Superior temporal gyrus (tissue), 1 donor: ENCODE data around the gene CTTNBP2.

ENCODE experiments used
- DNase-seq: peaks from one replicate; pipeline ENCODE4 v3.0.0-alpha.2; 2016; ENCODE audit errors: extremely low spot score

The CTTNBP2 gene

GRCh38 chr7:117685795-117686194 lies 187.4 kb downstream of the CTTNBP2 start:
- no peak for DNase-seq

- DNase-seq = no peak
These were observed 189.6 kb downstream of the CTTNBP2 start for GRCh38 chr7:117683430-117684175.

GRCh38 chr7:117682681-117683385 lies 190.4 kb downstream of the CTTNBP2 start:
- no peak for DNase-seq

- no peak for DNase-seq
These were observed 194.1 kb downstream of the CTTNBP2 start for GRCh38 chr7:117679120-117679519.

GRCh38 chr7:117675497-117676435 lies 197.5 kb downstream of the CTTNBP2 start:
- no peak for DNase-seq

GRCh38 chr7:117674617-117675016 lies 198.6 kb downstream of the CTTNBP2 start:
- no peak for DNase-seq

GRCh38 chr7:117673839-117674238 lies 199.4 kb downstream of the CTTNBP2 start:
- peak; percentile 90 for DNase-seq

- peak; percentile 87 for DNase-seq
These were observed 199.9 kb downstream of the CTTNBP2 start for GRCh38 chr7:117673367-117673766.

GRCh38 chr7:117672453-117672852 lies 200.8 kb downstream of the CTTNBP2 start:
- DNase-seq = peak; percentile 10

- DNase-seq = peak; percentile 48
These were observed 203.4 kb downstream of the CTTNBP2 start for GRCh38 chr7:117669818-117670217.

GRCh38 chr7:117667456-117667855 lies 205.8 kb downstream of the CTTNBP2 start:
- DNase-seq = no peak

- DNase-seq = no peak
These were observed 206.6 kb downstream of the CTTNBP2 start for GRCh38 chr7:117666689-117667088.

GRCh38 chr7:117666031-117666430 lies 207.2 kb downstream of the CTTNBP2 start:
- no peak for DNase-seq

- no peak for DNase-seq
These were observed 207.9 kb downstream of the CTTNBP2 start for GRCh38 chr7:117665368-117665767.

- no peak for DNase-seq
These were observed 209.2 kb downstream of the CTTNBP2 start for GRCh38 chr7:117664047-117664446.

GRCh38 chr7:117661328-117661727 lies 211.9 kb downstream of the CTTNBP2 start:
- no peak for DNase-seq
